ENCODE measurements around the gene TRIM38.

GRCh38 chr6:25997921-25998320, 35.3 kb downstream of the TRIM38 start:
- TF ChIP-seq CTCF (IDR thresholded peaks at IDR 0.05) (no peak), POLR2A (IDR thresholded peaks at IDR 0.05) (no peak), EP300 (IDR thresholded peaks at IDR 0.05) (no peak)
